Hepatocyte (in vitro differentiated cells): ENCODE data around the gene ASXL1. TPM values are rescaled to one million over a fixed set of nuclear protein-coding genes. Genes with fewer than 3 reads are reported as not detected.

Experiments used
- DNase-seq: peaks from one replicate; pipeline ENCODE4 v3.0.0-alpha.2; 2016; ENCODE audit warnings: low spot score
- H2AFZ ChIP-seq: fragments of 200-600 bp; sonication (generic); 2 replicates; pipeline ENCODE4 v1.6.0; 2016; ENCODE audit warnings: antibody characterized with exemption, mild to moderate bottlenecking
- H3K27ac ChIP-seq: fragments of 200-600 bp; sonication (generic); 2 replicates; pipeline ENCODE4 v1.5.1; 2016; ENCODE audit warnings: mild to moderate bottlenecking
- H3K27me3 ChIP-seq: fragments of 200-600 bp; sonication (generic); 2 replicates; pipeline ENCODE4 v1.6.1; 2016
- H3K36me3 ChIP-seq: fragments of 200-600 bp; sonication (generic); replicated peaks from 2 replicates; pipeline ENCODE4 v1.5.1; 2016; ENCODE audit warnings: low read depth; ENCODE audit not compliant: insufficient read depth
- H3K4me1 ChIP-seq: fragments of 200-600 bp; sonication (generic); 2 replicates; pipeline ENCODE4 v1.5.1; 2016; ENCODE audit warnings: mild to moderate bottlenecking, moderate library complexity; ENCODE audit not compliant: insufficient read depth
- H3K4me2 ChIP-seq: fragments of 200-600 bp; sonication (generic); 2 replicates; pipeline ENCODE4 v1.6.0; 2016
- H3K4me3 ChIP-seq: fragments of 200-600 bp; sonication (generic); 2 replicates; pipeline ENCODE4 v1.5.1; 2016; ENCODE audit warnings: mild to moderate bottlenecking
- H3K79me2 ChIP-seq: fragments of 200-600 bp; sonication (generic); 2 replicates; pipeline ENCODE4 v1.6.0; 2017; ENCODE audit warnings: mild to moderate bottlenecking
- H3K9me2 ChIP-seq: fragments of 200-600 bp; sonication (generic); replicated peaks from 2 replicates; pipeline ENCODE4 v1.6.0; 2017; ENCODE audit warnings: mild to moderate bottlenecking; ENCODE audit not compliant: insufficient read depth
- H3K9me3 ChIP-seq: fragments of 200-600 bp; sonication (generic); 2 replicates; pipeline ENCODE4 v1.5.1; 2016; ENCODE audit warnings: low read depth, mild to moderate bottlenecking
- H4K20me1 ChIP-seq: fragments of 200-600 bp; sonication (generic); 2 replicates; pipeline ENCODE4 v1.6.0; 2016; ENCODE audit warnings: mild to moderate bottlenecking; ENCODE audit not compliant: insufficient read depth, poor library complexity, severe bottlenecking
- EZH2 ChIP-seq: fragments of 200-600 bp; sonication (generic); IDR thresholded peaks from 2 replicates; pipeline ENCODE4 v1.6.1; 2016; ENCODE audit warnings: antibody characterized with exemption, mild to moderate bottlenecking, borderline replicate concordance
- EZH2phosphoT487 ChIP-seq: fragments of 200-600 bp; sonication (generic); IDR thresholded peaks from one replicate; pipeline ENCODE4 v1.6.1; 2018; ENCODE audit warnings: antibody characterized with exemption, mild to moderate bottlenecking, low read depth, moderate library complexity; ENCODE audit not compliant: unreplicated experiment, severe bottlenecking
- WGBS: methylation state at CpG from one replicate; pipeline ENCODE4 v1.1.6; 2016; ENCODE audit warnings: low lambda C conversion rate; ENCODE audit errors: missing lambda C conversion rate; 5-methylcytosine and 5-hydroxymethylcytosine counted together
- polyA plus RNA-seq: library from polyadenylated mRNA; unstranded; fragments of >200 nt; fragmentation: Nextera tagmentation; extraction: Ambion mirVana; gene quantifications from 2 replicates; pipeline ENCODE4 v1.2.1, GENCODE V29; 2016
- total RNA-seq: library from RNA; depleted of rRNA; stranded (reverse); fragments of >200 nt; gene quantifications from 2 replicates; pipeline ENCODE4 v1.2.3, GENCODE V29; 2014
- TF ChIP-seq, protein P1 (sequence below): fragments of 200-600 bp; sonication (generic); IDR thresholded peaks from 2 replicates; pipeline ENCODE4 v1.5.1; 2016; ENCODE audit warnings: antibody characterized with exemption, mild to moderate bottlenecking; ENCODE audit not compliant: poor library complexity

Gene ASXL1
- total and polyA plus RNA-seq, 2 experiments from 2014 or later: 82.0 to 95.6 TPM

DNA sequence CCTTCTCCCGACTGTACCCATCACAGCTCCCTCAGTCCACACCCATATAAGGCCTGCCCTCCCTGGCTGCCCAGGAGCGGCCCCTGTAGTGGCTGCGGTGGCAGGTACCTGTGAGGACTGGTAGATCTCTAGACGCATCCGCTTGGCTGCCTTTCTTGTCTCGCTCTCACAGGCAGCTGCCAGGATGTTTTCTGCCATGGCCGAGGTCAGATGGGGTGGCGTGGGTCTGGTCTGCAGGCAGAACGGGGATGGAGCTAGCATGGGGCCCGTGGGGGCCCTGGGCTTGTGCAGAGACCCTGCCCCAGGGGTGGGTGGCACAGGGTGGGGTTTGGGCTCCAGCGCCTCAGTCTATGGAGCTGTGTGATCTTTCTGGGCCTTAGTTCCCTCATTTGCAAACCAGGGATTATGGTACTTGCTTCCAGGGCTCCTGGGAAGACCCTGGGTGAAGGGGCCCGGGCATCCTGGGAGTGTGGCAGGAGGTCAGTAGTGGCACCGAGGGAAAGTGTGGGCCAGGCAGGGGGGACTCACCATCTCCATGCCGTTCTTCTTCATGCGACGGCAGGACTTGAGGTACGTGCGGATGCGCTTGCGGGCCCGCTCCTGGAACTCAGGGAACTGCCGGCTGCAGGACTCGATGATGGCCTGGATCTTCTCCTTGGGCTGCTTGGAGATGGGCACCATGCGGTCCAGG, 94.8 kb downstream of the ASXL1 start:
- no peak overlapping the region for H3K27ac ChIP-seq
- WGBS: 97% methylated on average over 23 of the region's 24 CpGs

DNA sequence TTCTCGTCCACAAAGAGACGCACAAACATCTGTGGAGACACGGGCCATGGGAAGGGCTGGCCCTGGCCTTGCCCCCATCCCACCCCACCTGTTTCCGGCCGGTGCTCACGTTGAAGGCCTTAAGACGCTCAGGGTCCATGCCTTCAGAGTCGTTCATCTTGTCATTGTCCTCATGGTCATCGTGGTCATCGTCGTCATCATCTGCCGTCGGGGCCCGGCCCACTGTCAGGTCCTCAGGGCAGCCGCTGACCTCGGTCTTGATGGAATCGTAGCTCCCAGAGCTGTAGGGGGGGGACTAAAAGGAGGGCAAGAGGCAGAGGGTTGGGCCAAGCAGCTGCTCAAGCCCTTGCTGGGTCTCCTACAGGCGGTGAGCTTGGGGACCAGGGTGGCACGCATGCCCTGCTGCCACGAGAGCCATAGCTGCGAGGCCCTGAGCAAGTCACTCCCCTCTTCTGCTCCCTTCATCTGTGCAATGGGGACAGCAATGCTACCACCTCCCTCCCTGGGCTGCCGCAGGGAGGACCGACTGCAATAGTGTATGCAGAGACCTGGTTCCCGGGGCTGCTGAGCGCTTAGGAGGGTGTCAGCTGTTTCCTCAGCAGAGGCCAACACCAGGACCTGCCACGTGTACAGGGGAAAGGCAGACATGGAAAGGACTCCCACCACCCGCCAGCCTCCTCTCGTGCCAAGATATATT, 95.5 kb downstream of the ASXL1 start:
- no peak for DNase-seq
- H3K4me3 ChIP-seq: no peak overlapping the region
- no peaks in the 10 kb centered on the region for H3K9me3 ChIP-seq
- H4K20me1 ChIP-seq: peaks cover 53% of the 10 kb centered on the region
- 96% methylated on average over 28 of the region's 28 CpGs for WGBS
- no peaks in the 10 kb centered on the region for H3K27me3 ChIP-seq
- peaks cover 23% of the 10 kb centered on the region for H3K4me1 ChIP-seq
- TF ChIP-seq EZH2 (no peak), EZH2phosphoT487 (no peak)
- TF ChIP-seq, protein P1, sequence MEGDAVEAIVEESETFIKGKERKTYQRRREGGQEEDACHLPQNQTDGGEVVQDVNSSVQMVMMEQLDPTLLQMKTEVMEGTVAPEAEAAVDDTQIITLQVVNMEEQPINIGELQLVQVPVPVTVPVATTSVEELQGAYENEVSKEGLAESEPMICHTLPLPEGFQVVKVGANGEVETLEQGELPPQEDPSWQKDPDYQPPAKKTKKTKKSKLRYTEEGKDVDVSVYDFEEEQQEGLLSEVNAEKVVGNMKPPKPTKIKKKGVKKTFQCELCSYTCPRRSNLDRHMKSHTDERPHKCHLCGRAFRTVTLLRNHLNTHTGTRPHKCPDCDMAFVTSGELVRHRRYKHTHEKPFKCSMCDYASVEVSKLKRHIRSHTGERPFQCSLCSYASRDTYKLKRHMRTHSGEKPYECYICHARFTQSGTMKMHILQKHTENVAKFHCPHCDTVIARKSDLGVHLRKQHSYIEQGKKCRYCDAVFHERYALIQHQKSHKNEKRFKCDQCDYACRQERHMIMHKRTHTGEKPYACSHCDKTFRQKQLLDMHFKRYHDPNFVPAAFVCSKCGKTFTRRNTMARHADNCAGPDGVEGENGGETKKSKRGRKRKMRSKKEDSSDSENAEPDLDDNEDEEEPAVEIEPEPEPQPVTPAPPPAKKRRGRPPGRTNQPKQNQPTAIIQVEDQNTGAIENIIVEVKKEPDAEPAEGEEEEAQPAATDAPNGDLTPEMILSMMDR: no peak
- no peak overlapping the region for H3K4me2 ChIP-seq
- no peak overlapping the region for H2AFZ ChIP-seq
- H3K9me2 ChIP-seq: no peaks in the 10 kb centered on the region
- H3K79me2 ChIP-seq: peaks cover 53% of the 10 kb centered on the region
- no peak overlapping the region for H3K27ac ChIP-seq
- peaks cover 5% of the 10 kb centered on the region for H3K36me3 ChIP-seq

More for the DNA sequence above, 94.8 kb downstream of the ASXL1 start:
- no peak overlapping the region for H3K4me3 ChIP-seq
- H3K36me3 ChIP-seq: peaks cover 5% of the 10 kb centered on the region
- no peaks in the 10 kb centered on the region for H3K27me3 ChIP-seq
- H3K4me2 ChIP-seq: no peak overlapping the region
- TF ChIP-seq EZH2phosphoT487: no peak
- TF ChIP-seq EZH2: no peak
- TF ChIP-seq, protein P1: no peak
- peaks cover 46% of the 10 kb centered on the region for H3K79me2 ChIP-seq
- H3K4me1 ChIP-seq: peaks cover 17% of the 10 kb centered on the region
- H4K20me1 ChIP-seq: peaks cover 46% of the 10 kb centered on the region
- H2AFZ ChIP-seq: no peak overlapping the region
- no peak for DNase-seq
- H3K9me3 ChIP-seq: no peaks in the 10 kb centered on the region
- H3K9me2 ChIP-seq: no peaks in the 10 kb centered on the region

DNA sequence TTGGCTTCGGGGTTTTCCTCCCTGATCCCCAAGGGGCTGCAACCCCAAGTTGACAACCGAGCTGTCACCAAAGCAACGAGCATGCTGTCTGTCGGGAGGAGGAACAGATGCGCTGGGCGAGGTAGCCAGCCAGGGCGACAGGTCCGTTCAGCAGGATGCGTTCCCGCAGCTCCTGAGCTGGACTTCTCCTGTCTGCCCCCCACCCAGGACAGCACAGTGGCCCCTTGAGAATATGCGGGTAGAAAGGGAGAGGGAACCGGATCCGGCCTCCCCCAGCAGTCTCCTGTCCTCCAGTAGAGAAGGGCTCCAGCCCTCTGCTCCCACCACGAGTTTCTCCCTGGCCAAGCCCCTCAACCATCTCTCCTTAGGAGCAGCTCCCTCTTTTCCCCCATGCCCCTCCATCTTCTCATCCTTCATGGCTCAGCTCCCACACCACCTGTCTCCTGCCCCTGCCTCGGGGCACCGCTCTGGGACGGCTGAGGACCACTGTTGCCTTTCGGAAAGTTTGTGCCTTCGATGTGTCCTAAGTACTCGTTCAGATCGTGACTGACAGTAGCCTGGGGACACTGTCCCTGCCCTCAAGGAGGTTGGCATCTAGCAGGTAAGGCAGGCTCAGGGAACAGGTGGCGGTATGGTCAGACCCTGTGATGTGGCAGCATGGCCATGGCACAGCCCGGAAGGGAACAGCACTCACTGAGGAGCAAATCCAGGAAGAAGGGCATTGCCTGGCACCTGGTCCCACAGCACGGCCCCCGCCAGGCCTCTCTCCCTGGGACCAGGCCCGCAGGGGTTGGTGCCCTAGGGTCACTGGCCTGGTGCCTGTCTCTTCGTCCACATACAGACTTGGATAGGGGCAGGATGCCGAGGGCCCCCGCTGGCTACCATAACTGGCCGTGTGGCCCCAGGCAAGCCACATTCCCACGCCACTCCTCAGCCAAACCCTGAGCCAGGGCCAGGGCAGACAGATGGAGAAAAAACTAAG, 96.3 kb downstream of the ASXL1 start:
- H3K27me3 ChIP-seq: no peaks in the 10 kb centered on the region
- H2AFZ ChIP-seq: no peak overlapping the region
- DNase-seq: no peak
- H4K20me1 ChIP-seq: peaks cover 57% of the 10 kb centered on the region
- H3K4me1 ChIP-seq: peaks cover 23% of the 10 kb centered on the region
- H3K4me2 ChIP-seq: no peak overlapping the region
- TF ChIP-seq, protein P1: no peak
- TF ChIP-seq EZH2phosphoT487: no peak
- TF ChIP-seq EZH2: no peak
- no peaks in the 10 kb centered on the region for H3K9me2 ChIP-seq
- no peak overlapping the region for H3K4me3 ChIP-seq
- no peaks in the 10 kb centered on the region for H3K9me3 ChIP-seq
- 95% methylated on average over 31 of the region's 31 CpGs for WGBS
- H3K79me2 ChIP-seq: peaks cover 61% of the 10 kb centered on the region
- H3K27ac ChIP-seq: no peak overlapping the region
- peaks cover 5% of the 10 kb centered on the region for H3K36me3 ChIP-seq
